GM06990 (cell line): ENCODE measurements around the gene IGFBP4.

ENCODE experiments used
- DNase-seq: peaks from one replicate; pipeline ENCODE4 v3.0.0-alpha.2; 2011; ENCODE audit not compliant: insufficient read length; ENCODE audit errors: extremely low read depth
- H3K27me3 ChIP-seq: replicated peaks from 2 replicates; pipeline ENCODE4 v1.6.0; 2011; ENCODE audit warnings: low read length; ENCODE audit not compliant: control insufficient read depth, insufficient read depth
- H3K36me3 ChIP-seq: 2 replicates; pipeline ENCODE4 v1.5.1; 2011; ENCODE audit warnings: low read length; ENCODE audit not compliant: control insufficient read depth, insufficient read depth
- H3K4me3 ChIP-seq: replicated peaks from 2 replicates; pipeline ENCODE4 v1.5.1; 2011; ENCODE audit warnings: low read depth, mild to moderate bottlenecking, control low read depth, low read length
- CTCF ChIP-seq: IDR thresholded peaks from 2 replicates; pipeline ENCODE4 v1.5.1; 2011; ENCODE audit warnings: low read length, control low read depth, mild to moderate bottlenecking, inconsistent platforms; ENCODE audit not compliant: insufficient read depth, poor library complexity, severe bottlenecking

Gene IGFBP4

GRCh38 chr17:40458851-40459482 lies 15.7 kb downstream of the IGFBP4 start:
- TF ChIP-seq CTCF: no peak
- no peak for DNase-seq
- no peaks in the 10 kb centered on the region; the same call in none of the 2 replicates for H3K27me3 ChIP-seq
- no peak overlapping the region for H3K4me3 ChIP-seq
- H3K36me3 ChIP-seq: no peaks in the 10 kb centered on the region

- DNase-seq: no peak
- H3K27me3 ChIP-seq: no peaks in the 10 kb centered on the region; the same call in none of the 2 replicates
- no peak overlapping the region for H3K4me3 ChIP-seq
- TF ChIP-seq CTCF: no peak
- no peaks in the 10 kb centered on the region for H3K36me3 ChIP-seq
Measured at GRCh38 chr17:40459636-40460603, 16.7 kb downstream of the IGFBP4 start.

GRCh38 chr17:40460604-40460967 lies 17.3 kb downstream of the IGFBP4 start:
- Histone ChIP-seq H3K4me3 (no peak overlapping the region), H3K27me3 (no peaks in the 10 kb centered on the region; the same call in none of the 2 replicates), H3K36me3 (no peaks in the 10 kb centered on the region)
- no peak for DNase-seq
- TF ChIP-seq CTCF: no peak

GRCh38 chr17:40460968-40461731 lies 17.9 kb downstream of the IGFBP4 start:
- Histone ChIP-seq H3K27me3 (no peaks in the 10 kb centered on the region; the same call in none of the 2 replicates), H3K36me3 (no peaks in the 10 kb centered on the region), H3K4me3 (no peak overlapping the region)
- no peak for TF ChIP-seq CTCF
- no peak for DNase-seq

GRCh38 chr17:40461732-40462342 lies 18.6 kb downstream of the IGFBP4 start:
- no peak for DNase-seq

More at GRCh38 chr17:40461732-40462342, 18.6 kb downstream of the IGFBP4 start:
- H3K36me3 ChIP-seq: no peaks in the 10 kb centered on the region
- no peak overlapping the region for H3K4me3 ChIP-seq
- TF ChIP-seq CTCF: no peak
- H3K27me3 ChIP-seq: no peaks in the 10 kb centered on the region; the same call in none of the 2 replicates
